Measurements from ENCODE around the gene ALK.

Gene ALK

DNA sequence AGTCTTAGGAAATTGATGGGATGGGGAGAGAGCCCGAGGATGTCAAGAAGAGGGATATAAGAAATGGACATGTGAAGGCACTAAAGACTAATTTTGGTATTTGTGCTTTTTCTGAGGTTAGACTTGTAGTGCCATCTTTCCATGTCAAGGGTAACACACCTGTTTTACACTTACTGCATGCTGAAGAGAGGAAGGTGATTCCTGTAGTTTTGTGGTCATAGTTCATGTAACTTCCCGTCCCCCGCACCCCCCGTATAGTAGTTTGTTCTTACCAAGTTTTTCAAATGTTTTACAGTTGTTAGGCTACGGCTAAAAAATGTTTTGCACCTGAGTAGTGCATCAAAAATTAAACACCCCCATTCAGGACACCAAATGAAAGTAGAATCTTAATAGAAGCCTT, 732.3 kb downstream of the ALK start:
- Histone ChIP-seq H3K4me3 (ENCODE audit: low read depth in 1 of 2, low read length in 2 of 2) (no peak overlapping the region), H3K36me3 (ENCODE audit: control insufficient read depth in 1 of 2, insufficient read depth in 2 of 2, low read length in 2 of 2) (peaks cover 0 to 3% of the 10 kb centered on the region in 2 donors), H3K9me3 (ENCODE audit: control insufficient read depth in 1 of 2, low read length in 2 of 2) (no peaks in the 10 kb centered on the region), H3K4me1 (ENCODE audit: control insufficient read depth in 1 of 2, insufficient read depth in 2 of 2, low read length in 2 of 2) (no peaks in the 10 kb centered on the region), H3K27me3 (ENCODE audit: low read depth, low read length) (no peaks in the 10 kb centered on the region), H3K27ac (ENCODE audit: low read length) (no peak overlapping the region)

DNA sequence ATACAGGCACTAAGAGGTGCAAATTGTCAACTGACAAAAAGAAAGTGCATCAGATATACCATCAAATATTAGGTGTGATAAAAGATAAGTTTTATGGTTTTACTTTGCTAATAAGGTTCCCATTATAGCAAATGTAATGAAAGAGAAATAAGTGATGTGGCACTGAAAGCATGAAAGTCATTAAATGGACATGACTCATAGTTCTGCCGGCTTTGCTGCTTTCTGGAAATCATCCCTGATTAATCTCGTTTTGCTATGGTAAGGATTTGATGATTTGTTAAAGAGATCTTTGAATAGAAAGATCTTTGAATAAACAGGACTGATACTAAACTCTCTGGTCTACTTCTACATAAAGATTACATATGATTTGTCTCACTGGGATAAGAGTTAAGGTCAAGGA, 733.5 kb downstream of the ALK start:
- H3K27ac ChIP-seq (ENCODE audit: low read length) = no peak overlapping the region
- H3K27me3 ChIP-seq (ENCODE audit: low read depth, low read length) = no peaks in the 10 kb centered on the region
- H3K36me3 ChIP-seq (ENCODE audit: control insufficient read depth in 1 of 2, insufficient read depth in 2 of 2, low read length in 2 of 2) = peaks cover 0 to 3% of the 10 kb centered on the region in 2 donors
- no peaks in the 10 kb centered on the region for H3K4me1 ChIP-seq (ENCODE audit: control insufficient read depth in 1 of 2, insufficient read depth in 2 of 2, low read length in 2 of 2)
- H3K9me3 ChIP-seq (ENCODE audit: control insufficient read depth in 1 of 2, low read length in 2 of 2) = no peaks in the 10 kb centered on the region
- H3K4me3 ChIP-seq (ENCODE audit: low read depth in 1 of 2, low read length in 2 of 2) = no peak overlapping the region

DNA sequence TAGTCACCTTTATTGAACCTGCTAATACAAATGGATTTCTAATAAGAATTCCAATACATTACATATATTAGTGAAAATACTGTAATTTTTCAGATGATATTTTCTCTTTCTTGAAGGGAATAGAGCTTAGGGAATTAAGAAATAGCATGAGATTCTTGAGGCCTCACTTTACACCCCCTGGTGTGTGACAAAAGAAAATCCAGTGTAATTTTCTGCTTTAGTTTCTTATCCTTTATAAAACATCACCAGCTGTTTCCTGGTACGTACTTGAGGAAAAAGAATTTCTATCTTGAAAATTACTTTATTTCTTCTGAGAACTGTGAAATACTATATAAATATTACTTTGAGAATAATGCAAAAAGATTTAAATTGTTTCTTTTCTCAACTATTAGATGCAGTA, 734.6 kb downstream of the ALK start:
- H3K27ac ChIP-seq (ENCODE audit: low read length) = no peak overlapping the region

DNA sequence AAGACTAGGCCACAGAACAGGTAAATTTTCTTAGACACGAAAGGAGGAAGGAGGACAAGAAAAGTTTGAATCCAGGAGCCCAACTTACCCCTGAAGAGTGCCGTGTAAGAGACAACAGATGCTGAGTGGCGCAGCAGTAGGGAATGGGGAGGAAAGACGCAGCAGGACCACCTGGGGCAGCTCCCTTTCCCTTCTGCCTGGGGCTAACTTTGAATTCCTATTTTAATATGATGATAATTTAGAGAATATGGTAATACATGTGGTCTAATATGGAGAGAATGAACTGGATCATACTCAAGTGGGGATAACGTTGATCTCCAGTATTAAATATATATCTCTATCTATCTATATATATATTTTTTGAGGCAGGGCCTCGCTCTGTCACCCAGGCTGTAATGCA, 736.9 kb downstream of the ALK start:
- Histone ChIP-seq H3K27ac (ENCODE audit: low read length) (no peak overlapping the region), H3K4me1 (ENCODE audit: control insufficient read depth in 1 of 2, insufficient read depth in 2 of 2, low read length in 2 of 2) (no peaks in the 10 kb centered on the region), H3K4me3 (ENCODE audit: low read depth in 1 of 2, low read length in 2 of 2) (no peak overlapping the region), H3K9me3 (ENCODE audit: control insufficient read depth in 1 of 2, low read length in 2 of 2) (no peaks in the 10 kb centered on the region), H3K36me3 (ENCODE audit: control insufficient read depth in 1 of 2, insufficient read depth in 2 of 2, low read length in 2 of 2) (peaks cover 3 to 16% of the 10 kb centered on the region in 2 donors), H3K27me3 (ENCODE audit: low read depth, low read length) (no peaks in the 10 kb centered on the region)

More for the DNA sequence above, 734.6 kb downstream of the ALK start:
- Histone ChIP-seq H3K9me3 (ENCODE audit: control insufficient read depth in 1 of 2, low read length in 2 of 2) (no peaks in the 10 kb centered on the region), H3K4me1 (ENCODE audit: control insufficient read depth in 1 of 2, insufficient read depth in 2 of 2, low read length in 2 of 2) (no peaks in the 10 kb centered on the region), H3K36me3 (ENCODE audit: control insufficient read depth in 1 of 2, insufficient read depth in 2 of 2, low read length in 2 of 2) (peaks cover 3 to 12% of the 10 kb centered on the region in 2 donors), H3K4me3 (ENCODE audit: low read depth in 1 of 2, low read length in 2 of 2) (no peak overlapping the region), H3K27me3 (ENCODE audit: low read depth, low read length) (no peaks in the 10 kb centered on the region)

DNA sequence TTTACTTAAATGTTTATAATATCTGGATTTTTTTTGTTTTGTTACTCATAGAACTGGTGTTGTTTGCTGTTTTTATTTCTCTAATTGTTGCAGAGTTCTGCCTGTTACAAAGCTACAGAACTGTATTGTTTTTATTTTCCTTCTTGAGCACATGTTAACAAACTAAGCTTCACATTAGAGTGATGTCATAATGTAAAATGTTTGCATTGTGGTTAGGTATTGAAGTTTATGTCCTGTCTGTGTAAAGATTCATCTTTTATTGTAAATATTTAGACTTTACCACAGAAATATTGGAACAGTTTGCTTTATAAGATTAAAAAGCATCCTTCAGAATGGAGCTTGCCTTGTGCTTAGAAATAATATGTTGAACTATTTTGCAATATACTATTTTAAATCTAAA, 738.5 kb downstream of the ALK start:
- Histone ChIP-seq H3K36me3 (ENCODE audit: control insufficient read depth in 1 of 2, insufficient read depth in 2 of 2, low read length in 2 of 2) (peaks cover 3 to 20% of the 10 kb centered on the region in 2 donors), H3K4me1 (ENCODE audit: control insufficient read depth in 1 of 2, insufficient read depth in 2 of 2, low read length in 2 of 2) (no peaks in the 10 kb centered on the region), H3K27me3 (ENCODE audit: low read depth, low read length) (no peaks in the 10 kb centered on the region)

DNA sequence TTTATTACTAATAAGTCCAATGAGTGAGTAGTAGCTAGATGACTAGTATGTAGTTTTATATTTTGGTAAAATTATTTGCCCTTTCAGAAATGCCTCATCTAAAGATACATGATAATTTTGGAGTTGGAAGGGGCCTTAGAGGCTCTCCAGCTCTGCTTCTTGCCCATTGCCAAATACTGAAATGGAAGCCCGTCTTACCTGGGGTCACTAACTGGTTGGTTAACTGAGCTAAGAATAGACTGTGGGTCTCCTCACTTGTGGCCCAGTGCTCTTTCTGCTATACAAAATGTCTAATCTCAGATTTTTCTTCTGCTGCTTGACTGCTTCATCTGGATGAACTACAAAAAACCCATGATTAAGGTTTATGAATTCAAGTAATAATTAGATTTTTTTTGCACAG, 739.1 kb downstream of the ALK start:
- Histone ChIP-seq H3K27me3 (ENCODE audit: low read depth, low read length) (no peaks in the 10 kb centered on the region), H3K4me1 (ENCODE audit: control insufficient read depth in 1 of 2, insufficient read depth in 2 of 2, low read length in 2 of 2) (no peaks in the 10 kb centered on the region), H3K27ac (ENCODE audit: low read length) (no peak overlapping the region), H3K4me3 (ENCODE audit: low read depth in 1 of 2, low read length in 2 of 2) (no peak overlapping the region), H3K36me3 (ENCODE audit: control insufficient read depth in 1 of 2, insufficient read depth in 2 of 2, low read length in 2 of 2) (peaks cover 3 to 20% of the 10 kb centered on the region in 2 donors), H3K9me3 (ENCODE audit: control insufficient read depth in 1 of 2, low read length in 2 of 2) (no peaks in the 10 kb centered on the region)

More for the DNA sequence above, 738.5 kb downstream of the ALK start:
- Histone ChIP-seq H3K9me3 (ENCODE audit: control insufficient read depth in 1 of 2, low read length in 2 of 2) (no peaks in the 10 kb centered on the region), H3K4me3 (ENCODE audit: low read depth in 1 of 2, low read length in 2 of 2) (no peak overlapping the region), H3K27ac (ENCODE audit: low read length) (no peak overlapping the region)

DNA sequence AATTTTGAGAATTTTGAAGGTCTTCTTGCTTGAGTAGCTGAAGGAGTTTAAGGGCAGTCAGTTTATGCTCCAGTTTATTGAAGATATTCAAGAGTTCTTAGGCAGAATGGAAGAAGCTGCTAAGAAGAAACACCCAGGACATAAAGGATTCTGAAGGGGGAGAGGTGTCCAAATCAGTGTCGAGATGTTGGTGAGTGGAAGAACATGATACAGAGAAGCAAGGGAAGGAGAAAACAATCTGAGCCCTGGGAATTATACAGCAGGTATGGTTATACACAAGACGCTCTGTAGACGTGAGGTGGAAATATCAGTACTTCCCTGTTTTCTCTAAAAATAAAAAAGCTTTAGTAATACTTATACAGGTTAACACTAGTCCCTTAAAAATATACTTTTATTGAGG, 746.0 kb downstream of the ALK start:
- H3K9me3 ChIP-seq (ENCODE audit: control insufficient read depth in 1 of 2, low read length in 2 of 2) = no peaks in the 10 kb centered on the region
- no peak overlapping the region for H3K27ac ChIP-seq (ENCODE audit: low read length)
- no peaks in the 10 kb centered on the region for H3K4me1 ChIP-seq (ENCODE audit: control insufficient read depth in 1 of 2, insufficient read depth in 2 of 2, low read length in 2 of 2)
- H3K27me3 ChIP-seq (ENCODE audit: low read depth, low read length) = no peaks in the 10 kb centered on the region
- H3K4me3 ChIP-seq (ENCODE audit: low read depth in 1 of 2, low read length in 2 of 2) = no peak overlapping the region
- peaks cover 8 to 26% of the 10 kb centered on the region in 2 donors for H3K36me3 ChIP-seq (ENCODE audit: control insufficient read depth in 1 of 2, insufficient read depth in 2 of 2, low read length in 2 of 2)

DNA sequence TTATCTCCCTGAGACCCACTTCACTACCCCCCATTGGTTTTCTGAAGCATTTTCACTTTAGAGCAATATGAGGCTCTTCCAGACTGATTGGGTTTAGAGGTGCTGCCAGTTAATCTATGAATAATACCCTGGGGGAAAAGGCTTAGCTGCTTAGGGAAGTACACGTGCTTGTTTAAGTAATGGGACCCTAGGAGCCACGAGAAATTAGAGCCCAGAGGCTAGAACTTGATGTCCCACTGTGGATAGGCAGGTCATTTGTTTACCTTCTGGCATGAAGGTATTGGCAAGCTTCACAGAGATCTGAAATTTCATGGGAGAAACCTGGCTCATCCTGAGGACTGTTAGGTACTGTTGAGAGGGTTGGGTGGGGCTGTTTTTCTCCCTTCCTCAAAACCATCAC, 746.4 kb downstream of the ALK start:
- peaks cover 8 to 26% of the 10 kb centered on the region in 2 donors for H3K36me3 ChIP-seq (ENCODE audit: control insufficient read depth in 1 of 2, insufficient read depth in 2 of 2, low read length in 2 of 2)
- H3K27me3 ChIP-seq (ENCODE audit: low read depth, low read length) = no peaks in the 10 kb centered on the region
- H3K27ac ChIP-seq (ENCODE audit: low read length) = no peak overlapping the region
- H3K4me3 ChIP-seq (ENCODE audit: low read depth in 1 of 2, low read length in 2 of 2) = no peak overlapping the region
- no peaks in the 10 kb centered on the region for H3K4me1 ChIP-seq (ENCODE audit: control insufficient read depth in 1 of 2, insufficient read depth in 2 of 2, low read length in 2 of 2)
- no peaks in the 10 kb centered on the region for H3K9me3 ChIP-seq (ENCODE audit: control insufficient read depth in 1 of 2, low read length in 2 of 2)

DNA sequence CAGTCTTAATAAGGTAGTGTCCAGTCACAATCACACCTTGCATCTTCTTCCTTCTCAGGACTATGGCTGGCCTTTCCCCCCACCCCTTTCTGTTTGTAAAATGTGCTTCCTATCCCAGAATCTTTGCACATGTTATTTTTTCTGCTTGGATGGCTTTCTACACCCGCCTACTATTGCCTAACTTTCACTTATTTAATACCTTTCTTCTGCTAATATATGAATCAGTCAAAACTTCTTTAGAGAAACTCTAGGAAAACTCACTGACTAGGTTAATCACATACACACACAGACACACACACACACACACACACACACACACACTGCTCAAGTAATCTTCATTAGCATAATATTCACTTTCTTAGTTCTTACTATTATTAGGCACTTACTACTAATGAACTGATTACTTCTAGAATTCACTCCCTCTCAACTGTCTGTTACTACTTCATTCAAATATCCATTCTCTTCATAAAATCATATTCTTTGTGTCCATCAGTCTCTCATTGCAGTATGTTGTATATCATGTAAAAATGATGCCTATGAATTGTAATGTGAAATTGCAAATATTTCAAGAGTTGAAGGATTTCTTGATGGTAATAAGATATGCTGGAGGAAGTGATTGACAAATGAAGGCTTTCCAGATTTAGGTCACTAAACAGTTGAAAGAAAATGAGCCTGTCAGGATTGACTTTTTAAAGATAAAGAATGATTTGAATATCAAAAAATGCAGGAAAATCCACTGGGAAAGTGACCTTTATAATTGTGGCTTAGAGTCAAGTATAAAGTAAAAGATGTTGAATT, 754.9 kb downstream of the ALK start:
- no peak overlapping the region for H3K27ac ChIP-seq (ENCODE audit: low read length)
- peaks cover 0 to 8% of the 10 kb centered on the region in 2 donors for H3K36me3 ChIP-seq (ENCODE audit: control insufficient read depth in 1 of 2, insufficient read depth in 2 of 2, low read length in 2 of 2)
- no peaks in the 10 kb centered on the region for H3K9me3 ChIP-seq (ENCODE audit: control insufficient read depth in 1 of 2, low read length in 2 of 2)
- H3K27me3 ChIP-seq (ENCODE audit: low read depth, low read length) = no peaks in the 10 kb centered on the region
- no peaks in the 10 kb centered on the region for H3K4me1 ChIP-seq (ENCODE audit: control insufficient read depth in 1 of 2, insufficient read depth in 2 of 2, low read length in 2 of 2)
- H3K4me3 ChIP-seq (ENCODE audit: low read depth in 1 of 2, low read length in 2 of 2) = no peak overlapping the region

DNA sequence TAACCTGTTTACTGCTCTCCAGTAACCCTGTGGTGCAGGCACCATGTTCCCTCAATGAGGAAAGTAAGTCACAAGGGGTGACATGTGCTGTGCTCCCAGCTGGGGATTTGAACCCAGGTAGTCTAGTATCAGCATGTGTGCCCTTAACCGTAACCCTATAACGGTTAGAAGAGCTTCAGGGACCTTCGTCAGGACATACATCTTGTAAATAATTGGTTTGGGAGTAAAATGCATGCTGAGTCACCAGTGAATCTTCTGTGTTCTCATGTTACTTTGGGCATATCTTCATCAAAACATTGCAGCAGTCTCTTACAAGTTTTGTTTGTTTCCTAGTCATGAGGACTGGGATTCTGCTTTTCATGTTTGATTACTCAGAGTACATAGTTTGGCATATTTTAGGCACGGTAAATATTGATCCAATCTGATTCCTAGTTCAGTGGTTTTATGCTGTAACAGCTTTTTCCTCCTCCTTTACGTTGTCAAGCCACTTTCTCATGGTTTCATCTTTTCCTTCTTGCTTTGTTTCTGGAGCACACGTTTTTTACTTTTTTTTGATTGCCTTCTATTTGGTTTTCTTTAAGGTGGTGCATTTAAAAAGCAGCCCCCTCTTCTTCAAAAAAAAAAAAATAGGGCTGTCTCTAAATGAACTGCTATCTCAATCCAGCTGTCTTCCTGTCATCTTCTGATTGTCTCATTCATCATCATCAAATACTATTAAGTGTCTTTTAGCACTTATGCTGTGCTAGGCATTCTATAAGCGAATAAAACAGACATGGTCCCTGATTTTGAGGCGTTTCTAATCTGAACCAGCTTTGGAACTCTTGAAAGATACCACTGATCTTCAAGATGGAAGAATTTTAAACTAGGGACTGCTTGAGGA, 755.8 kb downstream of the ALK start:
- H3K27me3 ChIP-seq (ENCODE audit: low read depth, low read length) = no peaks in the 10 kb centered on the region
- no peak overlapping the region for H3K27ac ChIP-seq (ENCODE audit: low read length)
- no peaks in the 10 kb centered on the region for H3K4me1 ChIP-seq (ENCODE audit: control insufficient read depth in 1 of 2, insufficient read depth in 2 of 2, low read length in 2 of 2)
- H3K36me3 ChIP-seq (ENCODE audit: control insufficient read depth in 1 of 2, insufficient read depth in 2 of 2, low read length in 2 of 2) = peaks cover 0 to 12% of the 10 kb centered on the region in 2 donors
- no peaks in the 10 kb centered on the region for H3K9me3 ChIP-seq (ENCODE audit: control insufficient read depth in 1 of 2, low read length in 2 of 2)
- H3K4me3 ChIP-seq (ENCODE audit: low read depth in 1 of 2, low read length in 2 of 2) = no peak overlapping the region

DNA sequence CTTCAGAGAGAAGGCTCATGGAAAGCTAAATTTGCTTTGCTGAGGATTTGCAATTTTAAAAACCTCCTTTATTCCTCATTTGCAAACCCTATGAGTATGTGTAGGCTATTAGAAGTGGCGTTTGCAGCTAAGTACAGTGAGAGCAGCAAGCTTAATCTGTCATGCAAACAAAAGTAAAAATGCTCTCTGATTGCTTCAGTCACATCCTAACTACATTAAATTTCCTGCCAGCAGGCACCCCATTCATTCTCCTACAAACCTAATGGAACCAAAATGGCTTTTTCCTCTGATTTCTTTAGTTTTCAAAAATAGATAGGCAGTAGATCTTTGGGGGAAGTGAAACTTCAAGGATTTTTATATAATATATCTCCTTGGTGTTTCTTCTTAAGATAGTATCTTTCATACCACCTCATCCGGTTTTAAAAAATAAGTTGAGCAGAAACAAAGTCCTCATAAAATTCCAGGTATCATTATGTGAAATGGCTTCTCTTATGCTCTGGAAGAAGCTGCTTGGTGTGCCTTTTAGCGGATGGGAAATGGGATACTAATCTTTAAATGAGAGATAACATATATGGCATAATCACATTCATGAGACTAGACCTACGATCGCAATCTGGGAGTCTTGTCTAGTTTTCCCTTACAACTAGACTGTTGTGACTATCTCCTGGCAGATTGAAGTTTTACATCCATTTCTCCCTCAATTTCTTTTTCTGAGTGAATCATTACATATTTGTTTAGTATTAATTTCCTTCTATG, 757.1 kb downstream of the ALK start:
- Histone ChIP-seq H3K4me3 (ENCODE audit: low read depth in 1 of 2, low read length in 2 of 2) (no peak overlapping the region), H3K27me3 (ENCODE audit: low read depth, low read length) (no peaks in the 10 kb centered on the region), H3K4me1 (ENCODE audit: control insufficient read depth in 1 of 2, insufficient read depth in 2 of 2, low read length in 2 of 2) (no peaks in the 10 kb centered on the region), H3K36me3 (ENCODE audit: control insufficient read depth in 1 of 2, insufficient read depth in 2 of 2, low read length in 2 of 2) (peaks cover 0 to 13% of the 10 kb centered on the region in 2 donors), H3K9me3 (ENCODE audit: control insufficient read depth in 1 of 2, low read length in 2 of 2) (no peaks in the 10 kb centered on the region), H3K27ac (ENCODE audit: low read length) (no peak overlapping the region)
